ENCODE measurements around the gene PLCB1. TPM values are rescaled to one million over a fixed set of nuclear protein-coding genes. Genes with fewer than 3 reads are reported as not detected.

The PLCB1 gene
- polyA plus RNA-seq, 4 donors = 1.8 to 5.4 (median 2.0) TPM

GRCh38 chr20:8246153-8246552 is 114.1 kb downstream of the PLCB1 start:
- Histone ChIP-seq H3K27ac (ENCODE audit: low read depth in 1 of 3, low read length in 2 of 3) (no peak overlapping the region), H3K36me3 (ENCODE audit: control insufficient read depth in 3 of 3, insufficient read depth in 2 of 3, low read depth in 1 of 3, low read length in 3 of 3) (no peaks in the 10 kb centered on the region), H3K9me3 (ENCODE audit: control insufficient read depth in 2 of 2, insufficient read depth in 1 of 2, low read depth in 1 of 2, low read length in 1 of 2) (peaks cover 0 to 3% of the 10 kb centered on the region in 2 donors), H3K27me3 (ENCODE audit: control insufficient read depth in 3 of 3, insufficient read depth in 3 of 3, low read length in 3 of 3) (no peaks in the 10 kb centered on the region), H3K4me3 (ENCODE audit: low read depth in 1 of 3, low read length in 3 of 3) (no peak overlapping the region), H3K4me1 (ENCODE audit: control insufficient read depth in 3 of 3, insufficient read depth in 2 of 3, low read depth in 1 of 3, low read length in 2 of 3) (peaks cover 0 to 2% (median 0%) of the 10 kb centered on the region in 3 donors)
- FAIRE-seq (no peak), DNase-seq (no peak)
- 90 to 100% (median 100%) methylated on average over 1 of the region's 1 CpG for WGBS, 3 donors

DNA sequence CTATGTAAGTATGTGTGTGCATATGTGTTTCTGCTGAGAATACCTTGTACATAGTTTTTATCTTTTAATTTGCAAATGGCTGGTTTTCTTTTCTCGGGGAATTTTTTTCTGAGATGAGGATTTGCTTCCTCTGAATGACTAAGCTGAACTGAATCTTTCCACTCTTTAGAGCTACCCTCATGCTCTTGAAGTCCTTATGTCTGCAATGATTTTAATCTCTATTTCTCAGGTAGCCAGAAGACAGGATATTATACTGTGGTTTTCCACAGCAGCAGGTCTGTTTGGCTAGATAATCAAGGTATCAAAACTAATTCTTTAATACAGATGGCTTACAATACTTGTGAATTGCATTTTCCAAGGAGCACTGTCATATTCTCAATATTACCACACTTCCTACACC is 114.7 kb downstream of the PLCB1 start:
- Histone ChIP-seq H3K27me3 (ENCODE audit: control insufficient read depth in 3 of 3, insufficient read depth in 3 of 3, low read length in 3 of 3) (no peaks in the 10 kb centered on the region), H3K4me3 (ENCODE audit: low read depth in 1 of 3, low read length in 3 of 3) (no peak overlapping the region), H3K27ac (ENCODE audit: low read depth in 1 of 3, low read length in 2 of 3) (no peak overlapping the region), H3K9me3 (ENCODE audit: control insufficient read depth in 2 of 2, insufficient read depth in 1 of 2, low read depth in 1 of 2, low read length in 1 of 2) (peaks cover 0 to 3% of the 10 kb centered on the region in 2 donors), H3K4me1 (ENCODE audit: control insufficient read depth in 3 of 3, insufficient read depth in 2 of 3, low read depth in 1 of 3, low read length in 2 of 3) (peaks cover 0 to 2% (median 0%) of the 10 kb centered on the region in 3 donors), H3K36me3 (ENCODE audit: control insufficient read depth in 3 of 3, insufficient read depth in 2 of 3, low read depth in 1 of 3, low read length in 3 of 3) (no peaks in the 10 kb centered on the region)
- no peak for FAIRE-seq
- 89 to 100% (median 96%) methylated on average over 1 of the region's 1 CpG for WGBS, 3 donors
- DNase-seq = no peak

DNA sequence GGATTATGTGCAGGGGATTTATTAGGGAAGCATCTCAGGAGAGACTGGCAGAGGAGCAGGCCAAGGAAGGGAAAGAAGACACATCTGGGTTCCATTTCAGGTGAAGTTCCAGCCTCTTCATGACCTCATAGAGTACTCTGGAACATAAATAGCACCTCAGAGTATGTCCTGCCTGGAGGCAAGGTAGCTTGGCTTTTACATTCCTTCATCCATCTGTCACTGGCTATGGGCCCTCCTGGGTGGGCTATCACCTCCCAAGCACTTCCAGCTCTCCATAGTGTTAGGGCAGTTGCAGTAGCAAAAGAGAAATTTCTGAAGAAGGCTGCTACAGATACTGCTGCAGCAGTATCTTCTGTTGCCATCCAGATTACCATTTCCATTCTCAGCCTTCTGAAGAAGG is 116.0 kb downstream of the PLCB1 start:
- DNase-seq (no peak), FAIRE-seq (no peak)
- no peaks in the 10 kb centered on the region for H3K36me3 ChIP-seq (ENCODE audit: control insufficient read depth in 3 of 3, insufficient read depth in 2 of 3, low read depth in 1 of 3, low read length in 3 of 3)
- H3K27ac ChIP-seq (ENCODE audit: low read depth in 1 of 3, low read length in 2 of 3) = no peak overlapping the region
- H3K4me1 ChIP-seq (ENCODE audit: control insufficient read depth in 3 of 3, insufficient read depth in 2 of 3, low read depth in 1 of 3, low read length in 2 of 3) = no peaks in the 10 kb centered on the region
- H3K9me3 ChIP-seq (ENCODE audit: control insufficient read depth in 2 of 2, insufficient read depth in 1 of 2, low read depth in 1 of 2, low read length in 1 of 2) = peaks cover 0 to 3% of the 10 kb centered on the region in 2 donors
- H3K4me3 ChIP-seq (ENCODE audit: low read depth in 1 of 3, low read length in 3 of 3) = no peak overlapping the region
- no peaks in the 10 kb centered on the region for H3K27me3 ChIP-seq (ENCODE audit: control insufficient read depth in 3 of 3, insufficient read depth in 3 of 3, low read length in 3 of 3)

- no peak overlapping the region for H3K27ac ChIP-seq (ENCODE audit: low read depth in 1 of 3, low read length in 2 of 3)
- no peak for FAIRE-seq
Observed at GRCh38 chr20:8249634-8250033, 117.6 kb downstream of the PLCB1 start.

DNA sequence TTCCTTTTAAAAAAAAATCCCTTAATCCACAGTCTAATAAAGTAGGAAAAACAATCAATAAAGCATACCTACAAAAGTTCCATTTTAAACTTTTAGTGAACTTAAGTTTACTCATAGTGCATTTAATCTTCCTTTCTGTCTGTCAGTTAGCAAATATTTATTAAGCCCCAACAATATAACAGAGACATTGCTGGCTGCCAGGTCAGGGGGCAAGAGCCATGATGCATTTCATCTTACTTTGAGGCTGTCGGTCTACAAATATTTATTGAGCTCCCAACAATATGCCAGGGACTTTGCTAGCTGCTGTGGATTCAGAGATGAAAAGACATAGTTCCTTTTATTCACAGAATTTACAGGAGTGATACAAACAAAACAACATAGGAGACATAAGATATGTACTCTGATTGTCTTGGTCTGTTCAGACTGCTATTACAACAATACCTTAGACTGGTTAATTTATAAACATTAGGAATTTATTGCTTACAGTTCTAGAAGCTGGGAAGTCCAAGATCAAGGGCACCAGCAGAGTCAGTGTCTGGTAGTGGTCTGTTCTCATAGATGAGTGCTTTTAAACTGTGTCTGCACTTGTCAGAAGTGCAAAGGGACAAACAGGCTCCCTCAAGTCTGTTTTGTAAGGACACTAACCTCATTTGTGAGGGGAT is 118.6 kb downstream of the PLCB1 start:
- Histone ChIP-seq H3K27me3 (ENCODE audit: control insufficient read depth in 3 of 3, insufficient read depth in 3 of 3, low read length in 3 of 3) (no peaks in the 10 kb centered on the region), H3K36me3 (ENCODE audit: control insufficient read depth in 3 of 3, insufficient read depth in 2 of 3, low read depth in 1 of 3, low read length in 3 of 3) (no peaks in the 10 kb centered on the region), H3K4me1 (ENCODE audit: control insufficient read depth in 3 of 3, insufficient read depth in 2 of 3, low read depth in 1 of 3, low read length in 2 of 3) (no peaks in the 10 kb centered on the region), H3K27ac (ENCODE audit: low read depth in 1 of 3, low read length in 2 of 3) (no peak overlapping the region), H3K4me3 (ENCODE audit: low read depth in 1 of 3, low read length in 3 of 3) (no peak overlapping the region), H3K9me3 (ENCODE audit: control insufficient read depth in 2 of 2, insufficient read depth in 1 of 2, low read depth in 1 of 2, low read length in 1 of 2) (peaks cover 0 to 3% of the 10 kb centered on the region in 2 donors)
- DNase-seq = no peak
- 57 to 82% (median 73%) methylated on average over 1 of the region's 1 CpG for WGBS, 3 donors
- FAIRE-seq = no peak

More at GRCh38 chr20:8249634-8250033, 117.6 kb downstream of the PLCB1 start:
- no peaks in the 10 kb centered on the region for H3K4me1 ChIP-seq (ENCODE audit: control insufficient read depth in 3 of 3, insufficient read depth in 2 of 3, low read depth in 1 of 3, low read length in 2 of 3)
- 78 to 87% (median 81%) methylated on average over 3 of the region's 3 CpGs for WGBS, 3 donors
- H3K27me3 ChIP-seq (ENCODE audit: control insufficient read depth in 3 of 3, insufficient read depth in 3 of 3, low read length in 3 of 3) = no peaks in the 10 kb centered on the region
- peaks cover 0 to 3% of the 10 kb centered on the region in 2 donors for H3K9me3 ChIP-seq (ENCODE audit: control insufficient read depth in 2 of 2, insufficient read depth in 1 of 2, low read depth in 1 of 2, low read length in 1 of 2)
- no peak overlapping the region for H3K4me3 ChIP-seq (ENCODE audit: low read depth in 1 of 3, low read length in 3 of 3)
- no peaks in the 10 kb centered on the region for H3K36me3 ChIP-seq (ENCODE audit: control insufficient read depth in 3 of 3, insufficient read depth in 2 of 3, low read depth in 1 of 3, low read length in 3 of 3)
- DNase-seq = no peak

GRCh38 chr20:8251201-8251575 is 119.1 kb downstream of the PLCB1 start:
- H3K36me3 ChIP-seq (ENCODE audit: control insufficient read depth in 3 of 3, insufficient read depth in 2 of 3, low read depth in 1 of 3, low read length in 3 of 3) = no peaks in the 10 kb centered on the region
- DNase-seq (no peak), FAIRE-seq (no peak)
- no peak overlapping the region for H3K4me3 ChIP-seq (ENCODE audit: low read depth in 1 of 3, low read length in 3 of 3)
- no peaks in the 10 kb centered on the region for H3K27me3 ChIP-seq (ENCODE audit: control insufficient read depth in 3 of 3, insufficient read depth in 3 of 3, low read length in 3 of 3)
- no peaks in the 10 kb centered on the region for H3K4me1 ChIP-seq (ENCODE audit: control insufficient read depth in 3 of 3, insufficient read depth in 2 of 3, low read depth in 1 of 3, low read length in 2 of 3)
- 86 to 94% (median 88%) methylated on average over 4 of the region's 4 CpGs for WGBS, 3 donors
- H3K27ac ChIP-seq (ENCODE audit: low read depth in 1 of 3, low read length in 2 of 3) = no peak overlapping the region
- H3K9me3 ChIP-seq (ENCODE audit: control insufficient read depth in 2 of 2, insufficient read depth in 1 of 2, low read depth in 1 of 2, low read length in 1 of 2) = peaks cover 0 to 1% of the 10 kb centered on the region in 2 donors

DNA sequence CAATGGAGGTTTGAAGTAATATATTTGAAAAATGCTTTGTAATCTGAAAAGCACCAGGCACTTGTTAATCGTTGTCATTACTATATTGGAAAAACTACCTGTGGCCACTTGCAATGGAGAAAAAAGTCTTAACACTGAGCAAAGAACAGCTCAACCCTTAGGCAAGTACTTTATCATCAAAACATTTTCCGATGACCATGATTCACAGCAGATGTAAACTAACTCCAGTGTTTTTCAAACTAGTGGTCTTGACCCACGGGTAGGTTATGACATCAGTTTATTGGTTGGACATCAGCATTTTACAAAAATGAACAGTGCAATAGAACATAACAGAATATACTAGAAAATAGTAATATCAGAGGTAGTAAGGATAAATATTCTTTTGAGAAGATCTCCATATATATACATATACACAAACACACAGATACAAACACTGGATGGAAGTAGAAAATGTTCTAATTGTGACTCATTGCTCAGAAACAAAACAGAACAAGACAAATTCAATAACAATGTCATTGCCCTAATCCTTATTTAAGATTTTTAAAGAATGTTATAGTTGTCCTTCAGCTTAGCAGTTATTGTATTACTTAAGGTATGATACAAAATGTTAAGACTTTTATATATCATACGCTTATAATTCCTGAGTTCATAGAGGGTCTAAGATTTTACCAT is 123.0 kb downstream of the PLCB1 start:
- FAIRE-seq (no peak), DNase-seq (no peak)
- no peaks in the 10 kb centered on the region for H3K4me1 ChIP-seq (ENCODE audit: control insufficient read depth in 3 of 3, insufficient read depth in 2 of 3, low read depth in 1 of 3, low read length in 2 of 3)
- no peaks in the 10 kb centered on the region for H3K36me3 ChIP-seq (ENCODE audit: control insufficient read depth in 3 of 3, insufficient read depth in 2 of 3, low read depth in 1 of 3, low read length in 3 of 3)
- H3K27ac ChIP-seq (ENCODE audit: low read depth in 1 of 3, low read length in 2 of 3) = no peak overlapping the region
- 85 to 93% (median 90%) methylated on average over 4 of the region's 4 CpGs for WGBS, 3 donors
- H3K4me3 ChIP-seq (ENCODE audit: low read depth in 1 of 3, low read length in 3 of 3) = no peak overlapping the region
- H3K9me3 ChIP-seq (ENCODE audit: control insufficient read depth in 2 of 2, insufficient read depth in 1 of 2, low read depth in 1 of 2, low read length in 1 of 2) = no peaks in the 10 kb centered on the region
- H3K27me3 ChIP-seq (ENCODE audit: control insufficient read depth in 3 of 3, insufficient read depth in 3 of 3, low read length in 3 of 3) = no peaks in the 10 kb centered on the region

DNA sequence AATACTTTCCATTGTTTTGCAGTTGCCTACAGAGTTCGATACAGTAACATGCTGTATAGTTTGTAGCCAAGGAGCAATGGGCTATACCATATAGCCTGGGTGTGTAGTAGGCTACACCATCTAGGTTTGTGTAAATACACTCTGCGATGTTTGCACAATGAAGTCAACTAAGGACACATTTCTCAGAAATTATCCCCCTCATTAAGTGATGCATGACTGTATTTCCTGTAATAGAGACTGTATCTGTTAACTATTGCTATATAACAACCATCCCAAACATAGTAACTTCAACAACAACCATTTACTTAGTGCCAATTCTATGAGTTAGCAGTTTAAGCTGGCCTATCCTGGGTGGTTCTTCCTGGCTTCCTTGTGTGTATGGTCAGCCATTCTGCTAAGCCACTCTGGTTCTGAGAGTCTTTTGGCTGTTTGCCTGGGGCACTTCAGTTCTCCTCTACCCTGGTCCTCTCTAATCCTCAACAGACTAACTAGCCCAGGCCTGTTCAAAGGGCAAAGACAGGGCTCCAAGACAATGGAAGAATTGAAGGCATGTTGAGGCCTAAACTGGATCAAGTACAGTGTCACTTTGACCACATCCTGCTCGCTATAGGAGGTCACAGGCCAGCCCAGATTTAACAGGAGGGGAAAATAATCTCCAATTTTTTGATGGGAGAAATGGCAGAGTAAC is 124.0 kb downstream of the PLCB1 start:
- WGBS, 3 donors = 66 to 84% (median 82%) methylated on average over 3 of the region's 3 CpGs
- FAIRE-seq = no peak
- DNase-seq = no peak

More for the DNA sequence above, 124.0 kb downstream of the PLCB1 start:
- no peak overlapping the region for H3K4me3 ChIP-seq (ENCODE audit: low read depth in 1 of 3, low read length in 3 of 3)
- no peaks in the 10 kb centered on the region for H3K27me3 ChIP-seq (ENCODE audit: control insufficient read depth in 3 of 3, insufficient read depth in 3 of 3, low read length in 3 of 3)
- H3K4me1 ChIP-seq (ENCODE audit: control insufficient read depth in 3 of 3, insufficient read depth in 2 of 3, low read depth in 1 of 3, low read length in 2 of 3) = no peaks in the 10 kb centered on the region
- no peak overlapping the region for H3K27ac ChIP-seq (ENCODE audit: low read depth in 1 of 3, low read length in 2 of 3)
- no peaks in the 10 kb centered on the region for H3K9me3 ChIP-seq (ENCODE audit: control insufficient read depth in 2 of 2, insufficient read depth in 1 of 2, low read depth in 1 of 2, low read length in 1 of 2)
- H3K36me3 ChIP-seq (ENCODE audit: control insufficient read depth in 3 of 3, insufficient read depth in 2 of 3, low read depth in 1 of 3, low read length in 3 of 3) = no peaks in the 10 kb centered on the region
